T47D (cell line): ENCODE data around the gene TCIRG1.

Source experiments
- DNase-seq, 2 experiments: peaks; one replicate each; pipeline versions ENCODE4 v3.0.0 to v3.0.0-alpha.2; 2011 to 2012; ENCODE audit warnings: low read depth in 1 of 2, low spot score in 1 of 2
- JUND ChIP-seq: IDR thresholded peaks from 2 replicates; pipeline ENCODE4 v1.6.1; 2012; ENCODE audit warnings: low read depth
- in situ Hi-C: cut with HindIII; loops from 2 replicates; pipeline ENCODE4 v1.10.0; 2016; ENCODE audit warnings: low sequenced_read_pairs, low pct_unique_long_range_greater_than_20kb

The TCIRG1 gene

DNA sequence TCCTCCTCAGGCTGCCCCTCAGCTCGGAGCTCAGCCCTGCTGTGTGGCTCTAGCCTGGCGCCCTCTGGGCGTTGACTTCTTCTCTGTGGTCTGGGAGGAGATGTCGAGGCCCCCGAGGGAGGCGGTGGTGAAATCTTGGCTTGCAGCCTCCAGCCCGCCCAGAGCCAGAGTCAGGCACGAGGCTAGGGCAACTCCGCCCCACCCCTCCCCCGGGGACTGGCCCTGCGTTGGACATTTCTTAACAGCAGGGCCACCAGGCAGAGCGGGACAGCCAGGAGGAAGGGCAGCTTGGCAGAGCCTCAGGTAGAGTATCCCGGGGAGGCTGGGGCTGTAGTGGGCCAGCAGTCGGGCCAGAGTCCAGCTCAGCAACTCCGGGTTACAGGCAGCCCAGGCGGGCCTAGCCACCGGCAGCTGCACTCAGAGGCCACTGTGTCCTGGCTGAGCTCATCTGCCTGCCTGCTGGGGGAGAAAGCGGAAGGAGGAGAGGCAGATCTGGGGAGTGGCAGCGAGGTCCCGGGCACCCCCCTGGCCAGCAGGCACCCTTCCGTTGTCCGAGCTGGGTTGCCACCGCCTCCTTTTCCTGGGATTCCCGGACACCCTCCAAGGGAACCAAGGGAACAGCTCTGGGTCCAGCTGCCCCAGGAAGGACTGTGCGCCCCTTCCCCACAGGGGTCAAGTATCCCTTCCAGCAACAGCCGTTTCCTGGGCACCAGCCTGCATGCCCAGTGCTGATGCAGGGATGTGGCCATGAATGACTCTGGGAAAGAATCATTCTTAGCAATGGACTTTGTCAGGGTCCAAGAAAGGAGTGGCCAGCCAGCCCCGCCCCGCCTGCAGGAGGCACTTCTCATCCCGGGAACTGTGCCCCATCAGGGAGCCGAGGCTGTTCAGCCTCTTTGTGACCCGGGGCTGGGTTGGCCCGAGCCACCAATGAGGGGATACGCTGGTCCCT is 28.5 kb upstream of the TCIRG1 start, which contains the start of gene ALDH3B1:
Gene ALDH3B1 (plus strand): TSS at position 238 of the 952 bp plus-strand sequence. CDS start 4,971 bp downstream, outside the sequence.
- TF ChIP-seq JUND = no peak
- in situ Hi-C loops = no loop called here
- peak; percentile 40 to 93 for DNase-seq

DNA sequence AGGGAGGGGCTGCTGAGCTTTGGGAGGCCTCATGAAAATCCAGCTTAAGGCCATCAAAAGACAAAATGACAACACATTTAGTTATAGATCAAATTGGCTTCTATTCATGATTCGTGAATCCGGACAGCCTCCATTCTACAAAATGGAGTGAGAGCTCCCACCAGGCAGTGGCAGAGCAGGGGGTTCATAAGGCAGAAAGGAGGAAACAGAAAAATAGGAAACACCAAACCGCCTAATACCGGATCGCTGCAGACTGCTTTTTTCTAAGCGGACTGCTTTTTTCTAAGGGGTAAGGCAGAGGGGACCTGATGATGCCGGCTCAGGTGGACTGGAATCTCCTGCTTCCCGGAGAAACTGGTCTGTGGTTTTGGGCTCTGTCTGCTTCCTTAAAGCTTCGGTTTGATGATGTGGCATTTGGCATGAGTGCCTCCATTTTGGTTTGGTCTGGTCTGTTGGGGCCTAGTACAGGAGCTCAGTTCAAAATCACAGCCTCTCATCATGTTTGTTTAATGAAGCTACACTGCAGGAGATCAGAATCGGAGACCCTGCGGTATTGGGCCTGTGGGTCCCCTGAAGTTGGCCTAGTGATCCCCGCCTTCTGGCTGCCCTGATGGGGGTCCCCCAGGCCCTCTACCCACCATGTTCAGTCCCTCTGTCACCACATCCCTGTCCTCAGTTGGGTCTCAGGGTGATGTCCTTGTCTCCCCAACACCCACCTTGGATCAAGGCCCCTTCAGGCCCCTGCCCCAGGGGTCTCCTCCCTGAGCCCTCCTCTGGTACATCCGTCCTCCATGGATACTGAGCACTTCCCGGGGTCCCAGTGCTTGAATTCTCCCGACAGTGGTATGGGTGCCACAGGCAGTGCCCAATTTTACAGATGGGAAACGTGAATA is 27.5 kb upstream of the TCIRG1 start:
- TF ChIP-seq JUND = no peak
- DNase-seq = no peak
- in situ Hi-C loops = no loop called here

DNA sequence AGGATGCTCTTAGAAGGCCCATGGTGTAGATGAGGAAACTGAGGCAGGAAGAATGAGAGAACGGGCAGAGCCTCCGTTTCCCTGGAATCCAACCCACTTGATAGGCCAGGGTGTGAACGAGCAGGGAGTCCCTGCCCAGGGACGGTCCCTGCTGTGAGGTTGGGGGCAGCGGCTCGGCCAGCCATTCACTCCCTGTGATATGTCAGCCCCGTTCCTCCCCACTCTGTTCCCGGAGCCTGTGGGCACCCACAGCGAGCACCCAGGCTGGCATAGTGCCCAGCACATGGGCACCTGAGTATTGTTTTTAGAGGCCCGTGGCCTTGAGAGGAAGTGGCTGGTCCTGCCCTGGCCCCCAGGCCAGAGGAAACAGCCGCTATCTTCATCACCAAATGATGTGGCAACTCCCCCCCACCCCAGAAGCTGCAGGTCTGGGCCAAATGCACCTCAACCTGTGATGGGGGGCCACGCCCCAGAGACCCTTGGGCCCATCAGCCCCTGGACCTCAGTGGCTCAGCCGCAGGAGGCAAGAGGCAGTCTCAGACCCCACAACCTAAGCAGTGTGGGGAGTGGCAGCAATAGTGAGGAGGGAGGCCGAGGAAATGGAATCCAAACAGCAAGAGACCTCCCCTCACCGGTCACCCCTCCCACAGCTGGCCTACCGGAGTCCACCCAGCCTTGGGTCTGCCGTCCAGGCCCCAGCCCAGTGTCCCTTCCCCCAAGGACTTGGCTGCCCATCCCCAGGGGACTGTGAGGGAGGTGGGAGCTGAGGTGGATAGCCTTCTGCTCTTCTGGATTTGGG is 26.6 kb upstream of the TCIRG1 start:
- in situ Hi-C loops = no loop called here
- DNase-seq = no peak
- TF ChIP-seq JUND = no peak

DNA sequence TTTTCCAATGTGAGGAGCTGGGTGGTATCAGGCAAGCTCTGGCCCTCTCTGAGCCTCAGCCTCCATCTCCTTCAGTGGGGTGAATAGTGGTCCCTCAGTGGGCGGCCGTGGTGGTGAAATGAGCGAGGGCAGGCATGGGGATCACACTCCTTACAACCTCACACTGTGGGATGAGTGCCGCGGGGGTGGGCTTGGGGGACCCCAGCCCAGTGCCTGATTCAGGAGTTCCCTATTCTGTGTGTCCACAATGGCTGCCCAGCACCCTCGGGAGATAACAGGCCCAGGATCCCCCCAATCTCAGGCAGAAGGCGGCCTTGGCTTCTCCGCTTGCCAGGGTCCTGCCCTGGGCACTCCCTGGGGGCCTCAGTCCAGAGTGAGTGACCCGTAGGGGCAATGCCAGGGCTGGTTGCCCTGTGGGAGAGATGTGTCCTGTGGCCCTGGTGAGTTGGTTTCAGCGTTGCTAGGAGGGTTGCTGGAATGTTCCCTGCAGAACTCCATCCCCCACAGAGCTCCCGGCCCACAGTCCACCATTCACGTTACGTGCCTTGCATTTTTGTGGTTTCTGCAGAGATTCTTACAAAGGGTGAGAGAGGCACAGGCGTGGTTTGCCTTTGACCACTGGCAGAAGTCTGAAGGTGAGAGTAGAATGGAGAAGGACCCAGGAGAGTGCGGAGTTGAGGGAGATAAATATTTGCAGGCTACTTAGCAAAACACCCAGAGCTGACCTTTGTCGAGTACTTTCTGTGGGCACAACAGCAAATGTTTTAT is 25.8 kb upstream of the TCIRG1 start:
- in situ Hi-C loops = no loop called here
- DNase-seq = peak; percentile 85 to 99
- TF ChIP-seq JUND = no peak

DNA sequence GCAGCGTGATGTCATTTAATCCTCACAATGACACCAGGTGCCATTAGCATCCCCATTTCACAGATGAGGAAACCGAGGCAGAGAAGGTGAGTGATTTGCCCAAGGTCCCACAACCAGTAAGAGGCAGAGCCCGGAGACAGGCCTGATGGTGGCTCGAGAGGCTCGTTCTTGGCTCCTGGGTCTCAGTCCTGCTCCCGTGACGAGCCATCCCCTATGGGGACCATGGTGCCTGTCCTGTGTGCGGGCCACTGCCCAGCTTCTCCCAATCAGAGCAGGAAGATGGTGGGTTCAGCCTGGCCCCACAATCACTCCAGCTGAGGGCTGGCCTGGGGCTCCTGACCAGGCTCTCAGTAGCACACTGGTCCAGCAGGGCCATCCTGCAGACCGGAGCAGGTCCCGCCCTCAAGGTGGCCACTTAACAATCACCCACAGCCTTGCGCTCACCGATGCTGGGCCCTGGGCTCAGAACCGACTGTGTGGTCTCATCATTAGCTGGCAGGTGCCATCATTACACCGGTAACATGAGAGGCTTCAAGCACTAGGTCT is 25.1 kb upstream of the TCIRG1 start:
- DNase-seq = no peak
- in situ Hi-C loops = no loop called here
- no peak for TF ChIP-seq JUND

DNA sequence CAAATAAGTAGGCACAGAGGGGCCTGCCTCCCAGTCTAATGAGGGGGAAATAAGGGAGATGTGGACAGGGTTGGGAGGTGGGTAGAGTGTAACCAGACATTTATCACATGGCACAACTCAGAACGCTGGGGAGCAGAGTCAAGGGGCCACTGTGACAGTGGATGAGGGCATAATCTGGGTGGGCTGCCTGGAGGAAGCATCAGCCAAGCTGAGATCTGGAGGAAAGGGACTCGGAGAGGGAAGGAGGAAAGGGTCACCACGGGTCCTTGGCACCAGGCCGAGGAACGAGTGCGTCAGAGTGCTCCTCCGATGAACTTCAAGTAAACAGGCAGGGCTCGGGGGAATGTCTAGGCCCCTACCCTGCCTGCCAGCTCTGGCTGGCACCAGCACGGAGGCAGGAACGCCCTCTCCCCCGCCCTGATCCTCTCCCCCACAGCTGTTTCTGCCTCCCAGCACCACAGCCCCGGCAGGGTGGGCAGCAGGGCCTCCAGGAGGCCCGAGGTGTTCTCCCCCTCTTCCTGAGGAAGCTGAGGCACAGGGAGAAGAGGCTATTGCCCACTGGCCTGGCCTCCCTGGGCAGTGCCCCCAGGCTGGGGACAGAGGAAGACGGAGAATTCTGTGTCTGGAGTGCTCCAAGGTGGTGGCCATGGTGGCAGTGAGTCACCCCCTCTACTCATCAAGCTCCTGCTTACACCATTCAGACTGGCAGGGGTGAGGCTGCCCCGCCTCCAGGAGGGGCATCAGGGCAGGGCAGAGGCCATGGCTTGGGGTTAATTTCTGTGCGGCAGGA is 24.5 kb upstream of the TCIRG1 start:
- in situ Hi-C loops = no loop called here

DNA sequence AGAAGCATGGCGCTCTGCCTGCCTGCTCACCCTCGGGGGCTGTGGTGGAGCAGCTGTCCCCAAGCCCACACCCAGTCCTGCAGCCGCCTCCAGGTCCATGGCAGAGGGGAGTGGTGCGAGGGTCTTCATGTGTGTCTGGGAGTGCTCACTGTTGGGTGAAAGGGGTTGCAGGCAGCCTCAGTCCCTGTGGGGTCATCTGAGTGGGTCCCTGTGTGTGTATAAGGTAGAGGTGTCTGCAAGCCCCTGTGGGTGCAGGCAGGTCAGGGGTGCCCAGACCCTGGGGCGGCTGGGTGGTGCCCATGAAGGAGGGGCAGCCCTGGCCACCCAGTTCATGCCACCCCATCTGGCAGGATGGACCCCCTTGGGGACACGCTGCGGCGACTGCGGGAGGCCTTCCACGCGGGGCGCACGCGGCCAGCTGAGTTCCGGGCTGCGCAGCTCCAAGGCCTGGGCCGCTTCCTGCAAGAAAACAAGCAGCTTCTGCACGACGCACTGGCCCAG is 23.8 kb upstream of the TCIRG1 start:
- no peak for DNase-seq
- no peak for TF ChIP-seq JUND
- in situ Hi-C loops = no loop called here

More for the DNA sequence above, 24.5 kb upstream of the TCIRG1 start:
- TF ChIP-seq JUND = no peak
- DNase-seq = no peak

DNA sequence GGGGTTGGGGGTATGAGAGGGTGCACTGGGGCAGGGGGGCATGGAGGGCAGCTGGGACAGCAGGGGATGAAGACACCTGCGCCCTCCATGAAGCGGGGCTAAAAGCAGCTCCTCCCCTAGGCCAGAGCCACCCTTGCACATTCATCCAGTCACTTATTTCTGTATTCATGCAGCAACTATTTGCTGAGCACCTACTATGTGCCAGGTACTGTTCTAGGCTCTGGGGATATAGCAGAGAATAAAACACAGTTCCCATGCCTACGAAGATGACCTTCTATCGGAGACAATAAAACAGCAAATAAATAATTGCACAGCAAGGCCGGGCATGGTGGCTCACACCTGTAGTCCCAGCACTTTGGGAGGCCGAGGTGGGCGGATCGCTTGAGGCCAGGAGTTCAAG is 23.4 kb upstream of the TCIRG1 start:
- TF ChIP-seq JUND = no peak
- in situ Hi-C loops = no loop called here
- no peak for DNase-seq

DNA sequence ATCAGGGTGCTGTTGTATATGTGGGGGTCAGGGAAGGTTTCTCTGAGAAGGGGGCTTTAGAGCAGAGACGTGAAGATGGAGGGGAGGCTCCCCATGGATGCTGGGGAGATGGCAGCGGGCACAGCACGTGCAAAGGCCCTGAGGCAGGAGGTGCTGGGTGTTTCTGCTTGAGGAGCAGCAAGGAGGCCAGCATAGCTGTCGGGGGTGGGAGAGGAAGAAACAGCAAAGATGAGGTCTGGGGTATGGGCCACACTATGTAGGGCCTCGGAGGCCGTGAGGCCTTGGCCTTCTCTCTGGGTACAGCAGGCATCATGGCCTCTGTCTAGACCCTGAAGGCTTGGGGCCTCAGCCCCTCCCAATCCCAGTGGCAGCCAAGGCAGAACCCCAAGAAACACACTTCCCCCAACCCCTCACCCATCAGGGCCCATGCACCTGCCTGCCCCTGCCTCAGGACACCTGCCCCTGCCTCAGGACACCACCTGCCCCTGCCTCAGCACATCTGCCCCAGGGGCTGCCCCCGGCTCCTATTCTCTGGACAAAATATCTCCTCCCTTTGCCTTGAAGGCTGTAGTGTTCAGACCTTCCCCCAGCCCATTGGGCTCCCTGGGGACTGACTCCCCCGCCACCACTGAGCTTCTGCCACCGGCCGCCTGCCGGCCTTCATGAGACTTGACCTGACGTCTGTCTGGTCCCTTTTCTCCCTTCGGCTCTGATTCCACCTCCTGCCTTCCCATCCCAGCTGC is 22.5 kb upstream of the TCIRG1 start:
- TF ChIP-seq JUND = no peak
- peak in 1 of 2 experiments; percentile 57 for DNase-seq
- in situ Hi-C loops = no loop called here
